Right ventricle myocardium superior (tissue), 1 donor: ENCODE results near the gene SRRM5. TPM values are rescaled to one million over a fixed set of nuclear protein-coding genes. Genes with fewer than 3 reads are reported as not detected.
"Not testable (repeated sequence)": the region's sequence is repeated elsewhere in the genome, so short reads cannot be mapped to it uniquely, and the experiment has no call there.

ENCODE experiments used
- ATAC-seq: fragments of 200-7000 bp; cut with Tn5 transposase; one replicate; pipeline ENCODE4 v1.9.1; 2020; ENCODE audit warnings: mild to moderate bottlenecking; ENCODE audit not compliant: poor library complexity
- DNase-seq: peaks from one replicate; pipeline ENCODE4 v3.0.0-alpha.2; 2020
- intact Hi-C: fragments of 100-400 bp; cut with DNase I; formaldehyde crosslinking; loops from one replicate; pipeline ENCODE4 v1.11.2; 2022
- total RNA-seq: library from RNA; stranded (reverse); fragmentation: NEBNext Ultra II Directional; extraction: Animal tissue kit (Norgen Biotek cat#: 25700); gene quantifications from one replicate; pipeline ENCODE4 v1.2.1, GENCODE V29; 2021
- donor health status: DM: no; HTN: yes; CAD: no; lungs with severe emphysema.

SRRM5 gene
- total RNA-seq, 1 donor from 2014 or later = 0.13 TPM

- ATAC-seq = no peak
- intact Hi-C loops = no loop called here
- no peak for DNase-seq
Measured at GRCh38 chr19:43633520-43633919, 21.6 kb downstream of the SRRM5 start.

- intact Hi-C loops = no loop called here
- no peak for DNase-seq
- no peak for ATAC-seq
Measured at GRCh38 chr19:43634068-43634467, 22.2 kb downstream of the SRRM5 start.

- DNase-seq = no peak
Measured at GRCh38 chr19:43634506-43634871, 22.6 kb downstream of the SRRM5 start.

GRCh38 chr19:43634872-43635560 is 23.1 kb downstream of the SRRM5 start:
- ATAC-seq (no peak), DNase-seq (no peak)
- intact Hi-C loops = no loop called here

More at GRCh38 chr19:43634506-43634871, 22.6 kb downstream of the SRRM5 start:
- intact Hi-C loops = no loop called here
- no peak for ATAC-seq

GRCh38 chr19:43635561-43635940 is 23.7 kb downstream of the SRRM5 start:
- ATAC-seq, intact Hi-C loops, DNase-seq: not testable (repeated sequence)

- DNase-seq = no peak
- no peak for ATAC-seq
- intact Hi-C loops = no loop called here
Measured at GRCh38 chr19:43636121-43636683, 24.3 kb downstream of the SRRM5 start.

GRCh38 chr19:43638214-43638994 is 26.5 kb downstream of the SRRM5 start:
- no peak for DNase-seq
- intact Hi-C loops = no loop called here
- ATAC-seq = no peak

- DNase-seq (no peak), ATAC-seq (no peak)
- intact Hi-C loops = no loop called here
Measured at GRCh38 chr19:43638995-43639518, 27.2 kb downstream of the SRRM5 start.

GRCh38 chr19:43639519-43640423 is 27.9 kb downstream of the SRRM5 start, which contains the start of gene CADM4:
Gene CADM4 (minus strand): TSS chr19:43639850. CDS start chr19:43639790, 60 bp downstream.
- DNase-seq = peak; percentile 47
- intact Hi-C loops = no loop called here
- peak; percentile 75 for ATAC-seq

GRCh38 chr19:43640424-43640757 is 28.5 kb downstream of the SRRM5 start:
- no peak for ATAC-seq
- intact Hi-C loops = no loop called here
- DNase-seq = no peak

- DNase-seq (no peak), ATAC-seq (no peak)
- intact Hi-C loops = no loop called here
Measured at GRCh38 chr19:43641333-43641732, 29.4 kb downstream of the SRRM5 start.

- intact Hi-C loops = no loop called here
- ATAC-seq = no peak
- DNase-seq = no peak
Measured at GRCh38 chr19:43642531-43642930, 30.6 kb downstream of the SRRM5 start.

GRCh38 chr19:43643326-43643725 is 31.4 kb downstream of the SRRM5 start:
- DNase-seq (no peak), ATAC-seq (no peak)
- intact Hi-C loops = no loop called here

GRCh38 chr19:43644181-43644580 is 32.3 kb downstream of the SRRM5 start:
- ATAC-seq = no peak
- intact Hi-C loops = no loop called here
- no peak for DNase-seq

GRCh38 chr19:43648633-43649032 is 36.7 kb downstream of the SRRM5 start:
- ATAC-seq (no peak), DNase-seq (no peak)
- intact Hi-C loops = no loop called here

- no peak for ATAC-seq
- DNase-seq = no peak
- intact Hi-C loops = no loop called here
Measured at GRCh38 chr19:43649514-43649913, 37.6 kb downstream of the SRRM5 start.

GRCh38 chr19:43650276-43650675 is 38.4 kb downstream of the SRRM5 start:
- not testable (repeated sequence) for ATAC-seq, DNase-seq
- intact Hi-C loops = loop anchor here (5.0 to 10.0 kb wide), 2 partner anchors 113 to 205 kb away; no protein-coding TSS in a partner anchor

GRCh38 chr19:43651758-43652545 is 40.1 kb downstream of the SRRM5 start:
- ATAC-seq = peak; percentile 80
- intact Hi-C loops = loop anchor here (5.0 to 10.0 kb wide), 2 partner anchors 115 to 207 kb away; no protein-coding TSS in a partner anchor
- DNase-seq = peak; percentile 69
